Left ventricle myocardium inferior (tissue), 1 donor: ENCODE data around the gene KPNB1. TPM values are rescaled to one million over a fixed set of nuclear protein-coding genes. Genes with fewer than 3 reads are reported as not detected.

Experiments
- DNase-seq: peaks from one replicate; pipeline ENCODE4 v3.0.0-alpha.2; 2020
- H3K27ac ChIP-seq: fragments of 200-600 bp; replicated peaks from 2 replicates; pipeline ENCODE4 v1.8.0; 2021
- H3K27me3 ChIP-seq: fragments of 200-600 bp; 2 replicates; pipeline ENCODE4 v1.8.0; 2021; ENCODE audit warnings: low read depth
- H3K36me3 ChIP-seq: fragments of 200-600 bp; 2 replicates; pipeline ENCODE4 v1.8.0; 2021
- H3K4me1 ChIP-seq: fragments of 200-600 bp; 2 replicates; pipeline ENCODE4 v1.8.0; 2021
- H3K4me3 ChIP-seq: fragments of 200-600 bp; 2 replicates; pipeline ENCODE4 v1.8.0; 2021; ENCODE audit warnings: mild to moderate bottlenecking, moderate library complexity
- H3K9me3 ChIP-seq: fragments of 200-600 bp; replicated peaks from 2 replicates; pipeline ENCODE4 v1.8.0; 2021
- intact Hi-C: fragments of 100-400 bp; cut with micrococcal nuclease; formaldehyde crosslinking; loops from one replicate; pipeline ENCODE4 v1.11.0; 2022
- total RNA-seq: library from RNA; stranded (reverse); fragmentation: NEBNext Ultra II Directional; extraction: Animal tissue kit (Norgen Biotek cat#: 25700); gene quantifications from one replicate; pipeline ENCODE4 v1.2.1, GENCODE V29; 2021
- TF ChIP-seq, protein P1 (sequence below): fragments of 200-600 bp; IDR thresholded peaks from 2 replicates; pipeline ENCODE4 v1.8.0; 2021; ENCODE audit warnings: antibody characterized with exemption, mild to moderate bottlenecking, borderline replicate concordance
- donor health status: DM: no; HTN: yes; CAD: no; lungs with severe emphysema.

KPNB1 gene
- total RNA-seq, 1 donor from 2014 or later: 173 TPM

- no peak overlapping the region for H3K4me3 ChIP-seq
- H3K36me3 ChIP-seq: peaks cover 5% of the 10 kb centered on the region
- no peaks in the 10 kb centered on the region for H3K27me3 ChIP-seq
- no peaks in the 10 kb centered on the region for H3K4me1 ChIP-seq
- H3K27ac ChIP-seq: peak overlapping the region; percentile 3
- intact Hi-C loops: no loop called here
- TF ChIP-seq, protein P1, sequence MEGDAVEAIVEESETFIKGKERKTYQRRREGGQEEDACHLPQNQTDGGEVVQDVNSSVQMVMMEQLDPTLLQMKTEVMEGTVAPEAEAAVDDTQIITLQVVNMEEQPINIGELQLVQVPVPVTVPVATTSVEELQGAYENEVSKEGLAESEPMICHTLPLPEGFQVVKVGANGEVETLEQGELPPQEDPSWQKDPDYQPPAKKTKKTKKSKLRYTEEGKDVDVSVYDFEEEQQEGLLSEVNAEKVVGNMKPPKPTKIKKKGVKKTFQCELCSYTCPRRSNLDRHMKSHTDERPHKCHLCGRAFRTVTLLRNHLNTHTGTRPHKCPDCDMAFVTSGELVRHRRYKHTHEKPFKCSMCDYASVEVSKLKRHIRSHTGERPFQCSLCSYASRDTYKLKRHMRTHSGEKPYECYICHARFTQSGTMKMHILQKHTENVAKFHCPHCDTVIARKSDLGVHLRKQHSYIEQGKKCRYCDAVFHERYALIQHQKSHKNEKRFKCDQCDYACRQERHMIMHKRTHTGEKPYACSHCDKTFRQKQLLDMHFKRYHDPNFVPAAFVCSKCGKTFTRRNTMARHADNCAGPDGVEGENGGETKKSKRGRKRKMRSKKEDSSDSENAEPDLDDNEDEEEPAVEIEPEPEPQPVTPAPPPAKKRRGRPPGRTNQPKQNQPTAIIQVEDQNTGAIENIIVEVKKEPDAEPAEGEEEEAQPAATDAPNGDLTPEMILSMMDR: no peak
- no peaks in the 10 kb centered on the region for H3K9me3 ChIP-seq
- DNase-seq: no peak
These were observed 13.3 kb upstream of the KPNB1 start for GRCh38 chr17:47636273-47637030.

- intact Hi-C loops: no loop called here
- TF ChIP-seq, protein P1: no peak
- Histone ChIP-seq H3K27me3 (no peaks in the 10 kb centered on the region), H3K36me3 (peaks cover 5% of the 10 kb centered on the region), H3K27ac (no peak overlapping the region), H3K9me3 (no peaks in the 10 kb centered on the region), H3K4me1 (no peaks in the 10 kb centered on the region), H3K4me3 (no peak overlapping the region)
- DNase-seq: no peak
These were observed 10.8 kb upstream of the KPNB1 start for GRCh38 chr17:47638903-47639302.

- no peak overlapping the region for H3K4me3 ChIP-seq
- no peaks in the 10 kb centered on the region for H3K9me3 ChIP-seq
- H3K4me1 ChIP-seq: no peaks in the 10 kb centered on the region
- DNase-seq: no peak
- H3K36me3 ChIP-seq: no peaks in the 10 kb centered on the region
- H3K27ac ChIP-seq: no peak overlapping the region
- intact Hi-C loops: no loop called here
- no peaks in the 10 kb centered on the region for H3K27me3 ChIP-seq
- TF ChIP-seq, protein P1: no peak
These were observed 9.6 kb upstream of the KPNB1 start for GRCh38 chr17:47640076-47640475.

DNA sequence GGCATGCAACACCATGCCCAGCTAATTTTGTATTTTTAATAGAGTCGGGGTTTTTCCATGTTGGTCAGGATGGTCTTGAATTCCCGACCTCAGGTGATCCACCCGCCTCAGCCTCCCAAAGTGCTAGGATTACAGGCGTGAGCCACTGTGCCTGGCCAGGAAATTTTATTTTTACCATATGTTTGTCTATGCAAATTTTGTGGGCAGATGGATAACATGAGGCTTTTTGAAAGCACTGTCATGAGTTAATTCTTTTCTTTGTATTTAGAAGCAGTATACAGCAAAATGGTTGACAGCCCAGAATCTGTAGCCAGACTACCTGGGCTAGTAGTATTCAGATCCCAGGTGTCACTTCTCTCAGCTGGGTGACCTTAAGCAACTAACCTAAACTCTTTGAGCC, 8.5 kb upstream of the KPNB1 start:
- H3K36me3 ChIP-seq: no peaks in the 10 kb centered on the region
- TF ChIP-seq, protein P1: no peak
- no peaks in the 10 kb centered on the region for H3K27me3 ChIP-seq
- no peak overlapping the region for H3K4me3 ChIP-seq
- H3K27ac ChIP-seq: no peak overlapping the region
- DNase-seq: no peak
- H3K4me1 ChIP-seq: no peaks in the 10 kb centered on the region
- H3K9me3 ChIP-seq: no peaks in the 10 kb centered on the region
- intact Hi-C loops: no loop called here

DNA sequence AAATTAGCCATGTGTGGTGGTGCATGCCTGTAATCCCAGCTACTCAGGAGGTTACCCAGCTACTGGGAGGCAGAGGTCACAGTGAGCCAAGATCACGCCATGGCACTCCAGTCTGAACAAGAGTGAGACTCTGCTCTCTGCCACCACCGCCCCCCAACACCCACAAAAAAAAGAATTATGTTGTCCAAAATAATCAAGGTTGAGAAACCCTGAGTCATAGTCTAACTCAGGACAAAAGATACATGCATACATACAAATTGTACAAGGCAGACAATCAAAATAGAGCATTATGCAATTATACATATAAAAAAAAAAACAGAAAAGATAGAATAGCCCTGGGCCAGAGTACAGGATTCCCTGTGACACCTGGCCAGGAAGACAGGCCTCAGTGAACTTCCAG, 6.6 kb upstream of the KPNB1 start:
- TF ChIP-seq, protein P1: no peak
- no peaks in the 10 kb centered on the region for H3K36me3 ChIP-seq
- H3K27ac ChIP-seq: no peak overlapping the region
- H3K9me3 ChIP-seq: no peaks in the 10 kb centered on the region
- no peaks in the 10 kb centered on the region for H3K27me3 ChIP-seq
- peaks cover 6% of the 10 kb centered on the region for H3K4me1 ChIP-seq
- H3K4me3 ChIP-seq: no peak overlapping the region
- DNase-seq: no peak
- intact Hi-C loops: no loop called here
